Inflammatory macrophage treated with lipopolysaccharide for 1 hour (primary cell): Measurements from ENCODE around the gene DOCK6.

Experiments
- DNase-seq, 2 donors: peaks; one replicate each; pipeline ENCODE4 v3.0.0-alpha.2; 2020 to 2022

DOCK6 gene, protein sequence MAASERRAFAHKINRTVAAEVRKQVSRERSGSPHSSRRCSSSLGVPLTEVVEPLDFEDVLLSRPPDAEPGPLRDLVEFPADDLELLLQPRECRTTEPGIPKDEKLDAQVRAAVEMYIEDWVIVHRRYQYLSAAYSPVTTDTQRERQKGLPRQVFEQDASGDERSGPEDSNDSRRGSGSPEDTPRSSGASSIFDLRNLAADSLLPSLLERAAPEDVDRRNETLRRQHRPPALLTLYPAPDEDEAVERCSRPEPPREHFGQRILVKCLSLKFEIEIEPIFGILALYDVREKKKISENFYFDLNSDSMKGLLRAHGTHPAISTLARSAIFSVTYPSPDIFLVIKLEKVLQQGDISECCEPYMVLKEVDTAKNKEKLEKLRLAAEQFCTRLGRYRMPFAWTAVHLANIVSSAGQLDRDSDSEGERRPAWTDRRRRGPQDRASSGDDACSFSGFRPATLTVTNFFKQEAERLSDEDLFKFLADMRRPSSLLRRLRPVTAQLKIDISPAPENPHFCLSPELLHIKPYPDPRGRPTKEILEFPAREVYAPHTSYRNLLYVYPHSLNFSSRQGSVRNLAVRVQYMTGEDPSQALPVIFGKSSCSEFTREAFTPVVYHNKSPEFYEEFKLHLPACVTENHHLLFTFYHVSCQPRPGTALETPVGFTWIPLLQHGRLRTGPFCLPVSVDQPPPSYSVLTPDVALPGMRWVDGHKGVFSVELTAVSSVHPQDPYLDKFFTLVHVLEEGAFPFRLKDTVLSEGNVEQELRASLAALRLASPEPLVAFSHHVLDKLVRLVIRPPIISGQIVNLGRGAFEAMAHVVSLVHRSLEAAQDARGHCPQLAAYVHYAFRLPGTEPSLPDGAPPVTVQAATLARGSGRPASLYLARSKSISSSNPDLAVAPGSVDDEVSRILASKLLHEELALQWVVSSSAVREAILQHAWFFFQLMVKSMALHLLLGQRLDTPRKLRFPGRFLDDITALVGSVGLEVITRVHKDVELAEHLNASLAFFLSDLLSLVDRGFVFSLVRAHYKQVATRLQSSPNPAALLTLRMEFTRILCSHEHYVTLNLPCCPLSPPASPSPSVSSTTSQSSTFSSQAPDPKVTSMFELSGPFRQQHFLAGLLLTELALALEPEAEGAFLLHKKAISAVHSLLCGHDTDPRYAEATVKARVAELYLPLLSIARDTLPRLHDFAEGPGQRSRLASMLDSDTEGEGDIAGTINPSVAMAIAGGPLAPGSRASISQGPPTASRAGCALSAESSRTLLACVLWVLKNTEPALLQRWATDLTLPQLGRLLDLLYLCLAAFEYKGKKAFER (N-terminal part only)

DNA sequence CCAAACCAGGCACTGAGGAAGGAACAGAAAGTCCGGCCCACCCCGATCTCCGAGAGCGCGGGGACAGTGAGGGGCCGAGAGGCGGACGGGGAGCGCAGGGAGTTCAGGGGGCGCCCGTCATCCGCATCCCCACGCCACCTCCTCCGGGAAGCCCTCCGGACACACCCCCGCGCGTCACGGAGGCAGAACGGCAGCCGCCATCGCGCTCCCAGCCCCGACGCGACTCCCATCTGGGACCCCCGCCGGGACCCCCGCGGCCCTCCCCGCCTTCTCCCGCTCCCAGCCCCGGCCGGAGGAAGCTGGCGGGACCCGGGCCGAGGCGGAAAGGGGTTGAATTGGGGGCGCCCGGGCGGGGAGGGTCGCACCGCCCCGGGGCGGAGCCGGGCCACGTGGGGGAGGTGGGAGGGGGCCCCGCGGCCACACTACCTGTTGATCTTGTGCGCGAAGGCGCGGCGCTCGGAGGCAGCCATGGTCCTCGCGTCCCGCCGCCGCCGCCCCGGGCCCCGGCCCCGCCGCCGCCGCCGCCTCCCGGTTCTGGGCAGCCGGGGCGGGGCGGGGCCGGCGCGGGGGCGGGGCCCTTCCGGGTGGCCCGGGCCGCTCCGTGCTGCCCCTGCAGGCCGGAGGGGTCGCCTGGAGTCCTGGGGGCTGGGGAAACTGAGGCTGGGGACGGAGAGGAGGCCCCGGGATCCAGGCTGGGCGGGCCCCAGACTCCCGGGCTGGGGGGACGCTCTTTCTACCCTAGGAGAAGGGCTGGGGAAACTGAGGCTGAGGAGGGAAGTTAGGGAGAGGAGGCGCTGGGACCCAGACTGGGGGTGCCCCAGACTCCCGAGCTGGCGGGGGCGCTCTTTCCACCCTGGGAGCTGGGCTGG, at the start of gene DOCK6:
Gene DOCK6 (minus strand): TSS at position 554 of the 869 bp plus-strand sequence. CDS start 84 bp downstream, at position 470.
- peak in 1 of 2 donors; percentile 6 for DNase-seq

DNA sequence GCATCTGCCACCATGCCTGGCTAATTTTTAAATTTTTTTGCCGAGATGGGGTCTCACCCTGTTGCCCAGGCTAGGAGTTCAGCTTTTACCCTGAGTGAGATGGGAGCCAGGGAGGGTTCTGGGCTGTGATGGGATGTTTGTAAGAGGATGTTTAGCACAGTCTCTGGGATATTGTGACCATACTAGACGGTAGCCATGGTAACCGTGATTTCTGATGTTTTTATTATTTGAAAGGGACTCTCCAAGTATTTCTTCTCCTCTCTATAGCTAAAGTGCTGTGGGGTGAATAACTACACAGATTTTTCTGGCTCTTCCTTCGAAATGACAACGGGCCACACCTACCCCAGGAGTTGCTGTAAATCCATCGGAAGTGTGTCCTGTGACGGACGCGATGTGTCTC, 44.0 kb upstream of the DOCK6 start:
- no peak for DNase-seq

DNA sequence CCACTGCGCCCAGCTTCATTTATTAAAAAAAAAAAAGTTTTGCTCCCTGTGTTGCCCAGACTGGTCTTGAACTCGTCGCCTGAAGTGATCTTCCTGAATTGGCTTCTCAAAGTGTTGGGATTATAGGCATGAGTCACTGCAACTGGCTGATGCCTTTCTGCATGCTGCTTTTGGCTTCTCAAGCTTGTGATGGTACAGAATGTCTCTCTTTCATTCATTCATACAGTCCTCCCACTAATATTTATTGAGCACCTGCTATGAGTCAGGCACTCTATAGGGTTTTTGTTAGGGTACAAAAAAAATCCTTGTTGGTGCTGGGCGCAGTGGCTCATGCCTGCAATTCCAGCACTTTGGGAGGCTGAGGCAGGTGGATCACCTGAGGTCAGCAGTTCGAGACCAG, 42.6 kb upstream of the DOCK6 start:
- DNase-seq = no peak

DNA sequence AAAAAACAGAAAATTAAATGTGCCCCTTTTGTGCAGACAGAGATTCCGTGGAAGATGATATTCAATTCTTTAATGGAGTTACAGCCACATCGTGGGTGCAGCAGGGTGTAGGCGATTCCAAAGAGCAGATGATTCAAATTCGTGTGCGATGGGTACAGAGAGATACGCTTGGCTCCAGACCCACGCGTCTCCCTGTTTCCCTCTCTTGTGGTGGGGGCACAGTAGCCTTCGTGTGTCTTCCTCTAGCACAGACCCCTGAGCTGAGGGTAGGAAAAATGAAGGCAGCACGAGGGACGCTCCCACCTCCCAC, 38.4 kb upstream of the DOCK6 start:
- DNase-seq = no peak

DNA sequence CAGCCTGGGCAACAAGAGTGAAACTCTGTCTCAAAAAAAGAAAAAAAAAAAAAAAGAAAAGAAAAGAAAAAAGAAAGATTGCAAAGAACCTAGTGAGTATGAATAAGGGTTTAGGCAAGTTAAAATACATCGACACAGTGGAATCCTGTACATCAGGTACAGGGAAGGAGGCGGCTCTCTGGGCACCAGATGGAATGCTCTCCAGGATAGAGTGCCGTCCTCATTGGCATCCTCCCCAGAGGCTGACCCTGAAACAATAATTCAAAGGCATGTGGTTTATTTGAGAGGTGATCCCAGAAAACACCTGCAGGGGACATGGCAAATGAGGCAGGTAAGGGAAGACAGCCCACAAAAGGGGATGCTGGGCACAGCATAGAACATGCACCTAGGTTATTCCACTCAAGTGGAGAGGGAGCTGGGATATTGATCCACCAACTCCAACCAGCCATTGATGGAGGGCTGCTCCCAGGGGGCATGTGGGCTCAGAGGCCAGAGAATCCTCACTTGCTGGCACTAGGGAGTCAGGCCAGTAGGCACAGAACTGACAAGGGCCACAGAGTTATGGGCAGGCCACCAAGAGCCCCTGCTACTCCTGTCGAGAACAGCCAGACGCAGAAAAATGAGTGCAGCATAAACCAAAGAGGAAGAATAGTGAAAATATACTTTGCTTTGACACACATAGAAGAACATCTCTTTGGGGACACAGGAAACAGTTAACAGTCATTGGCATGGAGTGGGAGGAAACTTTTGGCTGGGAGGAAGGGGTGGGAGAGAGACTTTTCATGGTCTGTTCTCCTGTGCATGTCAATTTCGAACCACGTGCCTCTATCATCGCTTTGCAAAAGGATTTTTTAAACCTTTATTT, 37.9 kb upstream of the DOCK6 start:
- peak; percentile 24 to 40 for DNase-seq

DNA sequence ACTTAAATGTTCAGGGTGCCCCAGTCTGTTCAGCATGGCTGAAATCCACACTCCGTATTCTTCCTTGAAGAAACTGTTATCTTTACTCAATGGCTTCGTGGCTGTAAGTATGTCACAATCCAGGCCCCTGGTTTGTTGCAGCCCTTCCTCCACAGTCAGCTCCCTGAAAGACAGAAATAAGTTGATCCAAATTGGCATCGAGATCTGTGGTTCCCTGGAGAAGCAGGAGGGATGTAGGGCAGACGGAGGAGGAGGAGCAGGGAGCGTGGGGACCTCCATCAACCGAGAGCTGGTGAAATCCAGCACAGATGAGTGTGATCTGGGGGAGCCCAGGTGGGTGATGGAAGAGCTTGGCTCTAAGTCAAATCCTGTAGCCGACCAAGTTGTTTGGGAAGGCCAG, 33.9 kb upstream of the DOCK6 start:
- DNase-seq = peak in 1 of 2 donors; percentile 10

DNA sequence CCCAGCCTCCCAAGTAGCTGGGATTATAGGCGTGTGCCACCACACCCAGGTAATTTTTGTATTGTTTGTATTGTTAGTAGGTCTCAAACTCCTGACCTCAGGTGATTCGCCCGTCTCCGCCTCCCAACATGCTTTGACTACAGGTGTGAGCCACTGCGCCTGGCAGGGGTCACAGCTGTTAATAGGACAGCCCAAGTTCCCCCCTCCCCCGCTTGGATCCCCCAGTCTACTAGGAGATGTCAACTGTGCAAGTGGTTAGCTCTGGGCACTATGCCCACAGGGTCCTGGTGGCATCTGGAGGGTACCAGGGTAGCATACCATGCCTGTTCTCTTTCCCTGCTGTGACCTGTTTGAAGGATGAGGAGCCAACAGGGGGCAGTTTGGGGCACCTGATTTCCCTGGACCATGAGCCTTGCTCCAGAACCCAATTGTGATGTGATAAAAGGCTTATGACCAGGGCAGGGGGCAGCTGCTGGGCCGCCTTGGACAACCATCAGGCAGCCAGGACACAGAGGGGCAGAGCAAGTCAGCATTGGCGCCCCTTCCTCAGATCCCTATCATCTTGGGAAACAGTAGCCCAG, 33.4 kb upstream of the DOCK6 start, which contains the start of gene TSPAN16:
Gene TSPAN16 (plus strand): TSS at position 496 of the 581 bp plus-strand sequence. CDS start 138 bp downstream, outside the sequence.
- no peak for DNase-seq

DNA sequence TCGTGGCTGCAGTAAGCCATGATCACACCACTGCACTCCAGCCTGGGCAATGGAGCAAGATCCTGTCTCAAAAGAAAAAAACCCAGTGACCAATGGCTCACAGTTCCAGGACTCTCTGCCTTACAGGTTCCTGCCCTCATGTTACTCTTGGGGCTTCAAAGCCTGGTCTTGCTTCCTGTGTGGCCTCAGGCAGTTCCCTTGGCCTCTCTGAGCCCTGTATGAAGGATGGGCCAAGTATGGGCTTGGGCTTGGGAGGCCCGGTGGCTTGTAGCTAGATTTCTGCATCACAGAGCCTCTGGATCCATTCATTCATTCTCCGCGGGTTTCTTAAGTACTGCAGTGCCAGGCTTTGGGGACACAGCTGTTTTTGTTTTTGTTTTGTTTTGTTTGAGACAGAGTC, 32.9 kb upstream of the DOCK6 start:
- no peak for DNase-seq

DNA sequence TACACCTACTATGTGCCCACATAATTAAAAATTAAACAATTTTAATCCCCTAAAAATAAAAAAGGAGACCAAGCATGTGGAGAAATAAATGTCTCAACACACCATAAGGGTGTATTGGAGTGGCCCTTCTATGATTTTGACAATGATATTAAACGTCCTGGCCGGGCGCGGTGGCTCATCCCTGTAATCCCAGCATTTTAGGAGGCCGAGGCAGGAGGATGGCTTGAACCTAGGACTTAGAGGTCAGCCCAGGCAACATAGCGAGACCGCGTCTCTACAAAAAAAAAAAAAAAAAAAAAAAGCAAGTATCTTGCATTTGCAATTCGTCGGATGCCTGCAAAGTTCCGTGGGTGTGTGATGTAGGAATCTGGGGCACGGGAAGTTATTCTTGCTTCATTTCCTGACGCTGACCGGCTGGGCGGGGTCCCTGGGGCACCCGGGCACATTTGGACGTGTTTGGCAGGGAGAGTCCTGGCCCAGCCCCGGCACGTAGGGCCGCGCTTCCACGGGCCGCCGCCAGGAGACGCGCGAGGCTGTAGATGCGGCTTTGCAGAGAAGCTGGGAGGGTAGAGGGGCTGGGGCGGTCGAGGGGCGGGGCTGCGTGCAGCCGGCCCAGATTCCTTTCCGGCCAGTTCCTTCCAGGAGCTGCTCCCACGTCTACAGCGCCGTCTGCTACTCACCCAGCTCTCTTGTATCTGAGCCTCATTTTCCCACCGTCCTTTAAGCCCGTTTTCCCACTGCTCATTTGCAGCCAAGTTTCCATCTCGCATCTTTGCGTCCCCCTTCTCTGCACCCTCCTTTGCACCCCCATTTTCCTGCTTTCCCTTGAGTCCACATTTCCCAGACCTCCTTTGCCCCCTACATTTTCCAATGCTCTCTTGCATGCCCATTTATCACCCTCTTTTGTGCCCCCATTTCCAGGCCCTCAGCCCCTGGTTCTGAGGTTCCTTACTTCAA, 31.4 kb upstream of the DOCK6 start:
- peak; percentile 98 to 99 for DNase-seq

DNA sequence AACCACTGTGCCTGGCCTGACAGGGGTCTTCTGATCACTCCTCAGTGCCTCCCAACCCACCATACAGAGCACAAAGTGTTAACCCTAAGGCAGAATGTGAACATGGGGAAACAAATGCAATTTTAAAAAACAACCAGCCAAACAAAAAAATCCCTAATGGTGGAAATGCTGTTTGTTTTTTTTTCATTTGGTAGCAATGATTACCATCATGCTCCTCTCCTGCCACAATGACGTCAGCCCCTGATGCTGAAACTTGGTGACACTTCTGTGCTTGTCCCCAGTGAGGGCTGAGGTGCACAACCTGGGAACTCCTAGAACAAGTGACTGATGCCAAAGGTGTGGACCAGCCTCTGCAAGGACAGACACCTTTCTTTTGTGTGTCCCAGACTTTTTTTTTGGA, 29.7 kb upstream of the DOCK6 start:
- DNase-seq = peak; percentile 32 to 35

DNA sequence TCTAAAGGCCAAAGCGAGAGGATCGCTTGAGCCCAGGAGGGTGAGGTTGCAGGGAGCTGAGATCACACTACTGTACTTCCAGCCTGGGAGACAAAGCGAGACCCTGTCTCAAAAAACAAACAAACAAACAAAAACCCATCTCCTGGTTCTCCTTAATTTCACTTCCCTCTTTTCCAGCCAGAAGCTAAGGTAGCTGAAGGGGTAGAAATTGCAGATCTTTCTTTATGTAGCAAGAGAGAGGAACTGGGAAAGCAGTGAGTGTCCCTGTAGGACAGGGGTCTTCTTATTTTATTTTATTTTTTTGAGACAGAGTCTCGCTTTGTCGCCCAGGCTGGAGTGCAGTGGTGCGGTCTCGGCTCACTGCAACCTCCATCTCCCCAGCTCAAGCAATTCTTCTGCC, 29.1 kb upstream of the DOCK6 start:
- no peak for DNase-seq

DNA sequence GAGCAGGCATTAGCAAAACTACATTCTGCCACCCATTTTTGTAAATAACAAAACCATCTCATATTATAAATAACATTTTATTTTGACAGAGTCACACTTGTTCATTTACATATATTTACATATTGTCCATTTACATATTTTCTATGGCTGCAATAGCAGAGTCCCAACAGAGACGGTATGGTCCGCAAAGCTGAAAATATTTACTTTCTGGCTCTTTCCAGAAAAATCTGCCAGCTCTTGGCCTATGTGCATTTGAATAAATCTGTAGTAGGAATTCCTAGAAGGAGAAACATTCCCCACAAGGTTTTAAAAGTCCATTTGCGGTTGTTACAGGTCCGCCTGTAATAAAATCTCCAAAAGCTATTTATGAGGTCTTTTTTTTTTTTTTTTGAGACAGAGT, 27.9 kb upstream of the DOCK6 start:
- DNase-seq = no peak

DNA sequence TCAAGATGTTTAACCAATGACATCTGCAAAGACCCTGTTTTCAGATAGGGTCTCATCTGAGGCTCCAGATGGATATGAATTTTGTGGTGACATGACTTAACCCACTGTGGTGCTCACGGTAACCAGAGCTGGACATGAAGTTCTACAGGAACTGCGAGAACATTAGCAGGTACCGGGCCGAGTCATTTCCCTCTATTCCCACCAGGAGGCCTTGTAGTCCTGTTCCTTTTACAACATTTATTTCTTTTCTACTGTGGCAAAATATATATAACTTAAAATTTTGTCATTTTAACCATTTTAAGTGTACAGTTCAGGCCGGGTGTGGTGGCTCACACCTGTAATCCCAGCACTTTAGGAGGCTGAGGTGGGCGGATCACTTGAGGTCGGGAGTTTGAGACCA, 26.0 kb upstream of the DOCK6 start:
- peak in 1 of 2 donors; percentile 45 for DNase-seq

DNA sequence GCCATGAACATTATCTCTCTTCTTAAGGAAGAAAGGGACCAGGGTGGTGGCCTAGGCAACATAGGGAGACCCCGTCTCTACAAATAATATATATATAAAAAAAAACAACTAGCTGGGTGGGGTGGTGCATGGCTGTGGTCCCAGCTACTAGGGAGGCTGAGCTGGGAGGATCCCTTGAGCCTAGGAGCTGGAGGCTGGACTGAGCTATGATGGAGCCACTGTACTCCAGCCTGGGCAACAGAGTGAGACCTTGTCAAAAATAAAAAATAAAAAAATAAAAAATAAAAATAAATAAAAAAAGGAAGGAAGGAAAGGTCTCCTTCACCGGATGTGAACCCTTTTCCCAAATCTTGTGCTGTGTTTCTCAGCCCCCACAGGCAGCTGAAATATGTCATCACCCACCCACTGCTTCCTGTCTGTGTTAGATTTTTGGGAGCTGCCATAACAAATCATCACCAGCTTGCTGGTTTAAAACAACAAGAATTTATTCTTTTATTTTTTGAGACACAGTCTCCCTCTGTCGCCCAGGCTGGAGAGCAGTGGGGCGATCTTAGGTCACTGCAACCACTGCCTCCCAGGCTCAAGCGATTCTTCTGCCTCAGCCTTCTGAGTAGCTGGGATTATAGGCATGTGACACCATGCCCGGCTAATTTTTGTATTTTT, 24.1 kb upstream of the DOCK6 start:
- DNase-seq = peak; percentile 61 to 67

DNA sequence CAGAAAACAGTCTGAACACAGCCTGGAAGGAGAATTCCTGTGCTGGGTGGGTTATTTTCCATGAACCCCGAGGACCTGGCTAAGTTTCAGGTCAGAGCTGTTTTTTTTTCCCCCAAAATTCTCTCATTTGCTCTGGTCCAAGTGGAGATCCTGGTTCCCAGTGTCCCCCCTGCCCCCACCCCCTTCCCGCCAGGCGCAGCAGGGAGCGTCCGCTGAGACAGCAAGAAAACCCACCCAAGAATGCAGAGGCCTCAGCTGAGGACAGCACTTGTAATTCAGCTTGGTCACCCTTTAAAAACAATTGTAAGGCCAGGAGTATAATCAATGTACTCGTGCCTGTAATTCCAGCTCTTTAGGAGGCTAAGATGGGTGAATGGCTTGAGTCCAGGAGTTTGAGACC, 22.2 kb upstream of the DOCK6 start:
- DNase-seq = no peak

DNA sequence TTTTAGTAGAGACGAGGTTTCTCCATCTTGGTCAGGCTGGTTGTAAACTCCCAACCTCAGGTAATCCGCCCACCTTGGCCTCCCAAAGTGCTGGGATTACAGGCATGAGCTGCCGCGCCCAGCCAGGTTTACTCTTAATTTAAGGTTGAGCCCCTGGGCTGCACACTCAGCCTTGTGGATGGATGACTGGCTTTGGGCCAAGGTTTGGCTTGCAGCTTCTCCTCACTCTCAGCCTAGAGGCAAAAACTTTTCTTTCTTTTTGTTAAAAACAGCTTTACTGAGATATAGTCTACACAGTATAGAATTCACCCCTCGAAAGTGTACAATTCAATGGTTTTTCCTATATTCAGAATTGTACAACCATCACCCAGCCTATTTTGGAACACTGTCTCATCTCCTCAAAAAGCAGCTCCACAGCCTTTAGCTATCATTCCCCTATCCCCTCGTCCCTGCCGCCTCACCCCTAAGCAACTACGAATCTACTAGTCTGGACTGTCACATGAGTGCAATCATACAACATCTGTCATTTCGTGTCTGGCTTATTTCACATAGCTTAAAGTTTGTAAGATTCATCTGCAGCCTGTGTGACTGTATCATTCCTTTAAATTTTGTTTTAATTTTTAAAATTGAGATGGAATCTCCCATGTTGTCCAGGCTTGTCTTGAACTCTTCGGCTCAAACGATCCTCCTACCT, 19.2 kb upstream of the DOCK6 start:
- no peak for DNase-seq

DNA sequence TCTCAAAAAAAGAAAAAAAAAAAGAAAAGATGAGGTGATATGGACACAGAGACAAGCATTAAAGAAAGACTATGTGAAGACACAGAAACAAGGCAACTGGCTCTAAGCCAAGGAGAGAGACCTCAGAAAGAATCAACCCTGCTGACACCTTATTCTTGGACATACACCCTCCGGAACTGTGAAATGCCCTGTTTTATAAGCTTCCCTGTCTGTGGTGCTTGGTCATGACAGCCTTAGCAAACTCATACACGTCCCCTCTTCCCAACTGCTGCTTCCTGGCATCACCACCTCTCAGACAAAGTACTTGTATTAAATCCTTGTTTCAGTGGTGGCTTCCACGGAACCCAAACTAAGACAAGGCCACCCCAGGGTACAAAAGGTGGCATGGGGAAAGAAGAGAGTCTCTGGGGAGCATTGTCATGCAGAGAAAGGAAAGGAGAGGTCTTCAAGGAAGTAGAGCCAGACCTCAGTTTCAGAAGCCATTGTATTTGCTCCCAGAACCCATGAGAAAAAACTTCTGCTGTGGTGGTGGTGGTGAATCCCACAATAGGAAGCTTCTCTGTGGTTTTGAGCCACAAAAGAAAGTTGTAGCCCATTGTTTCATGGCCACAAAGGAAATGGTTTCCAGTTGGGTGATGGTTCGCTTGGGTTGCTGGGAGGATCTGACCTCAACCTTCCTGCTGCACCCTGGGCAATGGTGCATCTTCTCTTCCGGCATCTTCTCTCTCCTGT, 17.3 kb upstream of the DOCK6 start:
- peak in 1 of 2 donors; percentile 22 for DNase-seq
